Activated CD4-positive, alpha-beta memory T cell treated with anti-CD3 and anti-CD28 coated beads, Interleukin-2, amount 10 ng/mL, durations not matched to agents 7 days and 5 days (primary cell): ENCODE measurements around the gene ST3GAL3. TPM values are rescaled to one million over a fixed set of nuclear protein-coding genes. Genes with fewer than 3 reads are reported as not detected.
A peak's percentile ranks its signal among the peaks of the same experiment; 100 is the strongest.
"Not testable (repeated sequence)": the region's sequence is repeated elsewhere in the genome, so short reads cannot be mapped to it uniquely, and the experiment has no call there.

ENCODE experiments used
- CTCF ChIA-PET: fragments of 350-600 bp; sonication (Branson Sonifier 250); formaldehyde crosslinking; loops from one replicate; lab custom pipeline; 2021; ENCODE audit warnings: antibody characterized with exemption, inconsistent platforms; lab: Charles Lee
- POLR2A ChIA-PET: fragments of 350-600 bp; sonication (Branson Sonifier 250); formaldehyde crosslinking; loops from one replicate; lab custom pipeline; 2021; ENCODE audit warnings: antibody characterized with exemption; lab: Charles Lee
- DNase-seq: peaks from one replicate; pipeline ENCODE4 v3.0.0-alpha.2; 2020
- H3K27ac Mint-ChIP-seq: one replicate; pipeline ENCODE4 v1.8.0; 2021; ENCODE audit warnings: mild to moderate bottlenecking, mixed read lengths
- H3K27me3 Mint-ChIP-seq: one replicate; pipeline ENCODE4 v1.8.0; 2021; ENCODE audit warnings: mixed read lengths
- H3K36me3 Mint-ChIP-seq: one replicate; pipeline ENCODE4 v1.8.0; 2021; ENCODE audit warnings: low read depth, mixed read lengths
- H3K4me1 Mint-ChIP-seq: one replicate; pipeline ENCODE4 v1.8.0; 2021; ENCODE audit warnings: mixed read lengths
- H3K4me3 Mint-ChIP-seq: one replicate; pipeline ENCODE4 v1.8.0; 2021; ENCODE audit warnings: mild to moderate bottlenecking, mixed read lengths
- H3K9me3 Mint-ChIP-seq: one replicate; pipeline ENCODE4 v1.8.0; 2021; ENCODE audit warnings: mixed read lengths
- total RNA-seq, 2 experiments: library from RNA; stranded (reverse); gene quantifications; one replicate each; pipeline ENCODE4 v1.2.3, GENCODE V29; 2021

Gene ST3GAL3
- total RNA-seq, 2 experiments from 2014 or later = 14.2 to 16.9 TPM

- peaks cover 28% of the 10 kb centered on the region for H3K36me3 Mint-ChIP-seq
- ChIA-PET POLR2A (no interaction called here), CTCF (no interaction called here)
- DNase-seq = no peak
- H3K27me3 Mint-ChIP-seq = no peaks in the 10 kb centered on the region
- peaks cover 4% of the 10 kb centered on the region for H3K4me1 Mint-ChIP-seq
- H3K4me3 Mint-ChIP-seq = no peak overlapping the region
- no peak overlapping the region for H3K27ac Mint-ChIP-seq
- H3K9me3 Mint-ChIP-seq = peaks cover 8% of the 10 kb centered on the region
Observed at GRCh38 chr1:43822040-43822690, 114.8 kb downstream of the ST3GAL3 start.

DNA sequence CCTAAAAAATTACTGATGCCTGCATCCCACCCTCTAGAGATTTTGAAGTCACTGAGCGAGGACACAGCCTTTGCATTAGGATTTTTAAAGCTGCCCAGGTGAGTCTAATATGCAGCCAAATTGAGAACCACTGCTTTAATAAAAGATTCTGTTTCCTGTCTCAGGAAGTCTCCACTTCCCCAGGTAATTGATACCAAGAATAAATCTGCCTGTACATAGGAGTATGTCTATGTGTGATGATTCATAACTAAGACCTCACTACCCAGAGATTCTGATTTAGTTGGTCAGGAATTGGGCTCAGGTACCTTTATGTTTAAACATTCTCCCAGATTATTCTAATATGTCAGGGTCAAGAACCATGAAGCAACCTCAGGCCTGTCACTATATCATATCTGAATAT lies 117.5 kb downstream of the ST3GAL3 start:
- Mint-ChIP-seq H3K9me3 (peaks cover under 1% of the 10 kb centered on the region), H3K4me1 (peaks cover 4% of the 10 kb centered on the region), H3K36me3 (peaks cover 13% of the 10 kb centered on the region), H3K27me3 (no peaks in the 10 kb centered on the region), H3K4me3 (no peak overlapping the region), H3K27ac (no peak overlapping the region)
- POLR2A ChIA-PET = no interaction called here
- no peak for DNase-seq
- CTCF ChIA-PET = interaction anchor here (0.6 kb wide), 1 partner anchor 63 kb away, joined by 3 read pairs; no protein-coding TSS in a partner anchor

GRCh38 chr1:43828574-43828973 lies 121.2 kb downstream of the ST3GAL3 start:
- Mint-ChIP-seq H3K4me3 (no peak overlapping the region), H3K4me1 (peaks cover 30% of the 10 kb centered on the region), H3K9me3 (no peaks in the 10 kb centered on the region), H3K36me3 (peaks cover 2% of the 10 kb centered on the region), H3K27ac (no peak overlapping the region), H3K27me3 (no peaks in the 10 kb centered on the region)
- ChIA-PET CTCF (no interaction called here), POLR2A (no interaction called here)
- no peak for DNase-seq

DNA sequence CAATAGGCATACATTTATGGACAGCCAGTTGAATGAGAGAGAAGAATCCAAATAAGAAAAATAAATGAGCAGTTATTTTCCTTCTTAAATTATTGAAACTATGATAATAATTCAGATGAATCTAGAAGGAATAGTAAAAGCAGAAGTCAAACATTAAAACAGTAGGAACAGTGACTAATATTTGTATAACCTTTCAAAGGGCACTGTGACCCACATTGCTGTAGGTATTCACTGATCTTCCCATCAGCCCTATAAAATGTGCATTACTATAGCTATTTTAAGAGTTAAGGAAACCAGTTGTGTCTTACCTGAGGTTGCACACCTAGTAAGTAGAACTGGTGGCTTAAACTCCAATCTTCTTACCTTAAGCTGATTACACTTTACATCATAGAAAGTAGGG lies 123.5 kb downstream of the ST3GAL3 start:
- Mint-ChIP-seq H3K4me1 (peaks cover 34% of the 10 kb centered on the region), H3K9me3 (no peaks in the 10 kb centered on the region), H3K27ac (no peak overlapping the region), H3K36me3 (peaks cover 2% of the 10 kb centered on the region), H3K27me3 (no peaks in the 10 kb centered on the region), H3K4me3 (no peak overlapping the region)
- ChIA-PET CTCF (interaction anchor here (0.6 to 2.3 kb wide), 2 partner anchors 67 to 217 kb away, joined by 3 to 13 read pairs; no protein-coding TSS in a partner anchor), POLR2A (no interaction called here)
- no peak for DNase-seq

- ChIA-PET POLR2A (interaction anchor here (1.1 to 1.5 kb wide), 2 partner anchors 15 to 22 kb away, joined by 3 read pairs; no protein-coding TSS in a partner anchor), CTCF (interaction anchor here (1.0 to 2.3 kb wide), 4 partner anchors 14 to 68 kb away, joined by 3 to 13 read pairs (median 4); no protein-coding TSS in a partner anchor)
- Mint-ChIP-seq H3K36me3 (peaks cover 1% of the 10 kb centered on the region), H3K9me3 (no peaks in the 10 kb centered on the region), H3K4me3 (no peak overlapping the region), H3K27me3 (no peaks in the 10 kb centered on the region), H3K4me1 (peaks cover 37% of the 10 kb centered on the region), H3K27ac (peak overlapping the region; percentile 3)
- no peak for DNase-seq
Observed at GRCh38 chr1:43831851-43832250, 124.5 kb downstream of the ST3GAL3 start.

- Mint-ChIP-seq H3K27ac (peak overlapping the region; percentile 3), H3K4me3 (no peak overlapping the region), H3K36me3 (no peaks in the 10 kb centered on the region), H3K4me1 (peaks cover 37% of the 10 kb centered on the region), H3K9me3 (no peaks in the 10 kb centered on the region), H3K27me3 (no peaks in the 10 kb centered on the region)
- peak; percentile 20 for DNase-seq
- CTCF ChIA-PET = interaction anchor here (1.0 to 2.3 kb wide), 4 partner anchors 14 to 68 kb away, joined by 3 to 13 read pairs (median 4); no protein-coding TSS in a partner anchor
- POLR2A ChIA-PET = interaction anchor here (1.1 to 1.5 kb wide), 2 partner anchors 15 to 21 kb away, joined by 3 read pairs; no protein-coding TSS in a partner anchor
Observed at GRCh38 chr1:43832255-43832654, 124.9 kb downstream of the ST3GAL3 start.

GRCh38 chr1:43832998-43833397 lies 125.7 kb downstream of the ST3GAL3 start:
- CTCF ChIA-PET = interaction anchor here (1.0 to 1.7 kb wide), 2 partner anchors 43 to 48 kb away, joined by 3 to 4 read pairs; no protein-coding TSS in a partner anchor
- H3K9me3 Mint-ChIP-seq = no peaks in the 10 kb centered on the region
- no peaks in the 10 kb centered on the region for H3K27me3 Mint-ChIP-seq
- no peaks in the 10 kb centered on the region for H3K36me3 Mint-ChIP-seq
- H3K4me3 Mint-ChIP-seq = no peak overlapping the region
- H3K4me1 Mint-ChIP-seq = peaks cover 37% of the 10 kb centered on the region
- H3K27ac Mint-ChIP-seq = no peak overlapping the region
- POLR2A ChIA-PET = no interaction called here
- no peak for DNase-seq

- H3K36me3 Mint-ChIP-seq, H3K27ac Mint-ChIP-seq, DNase-seq, POLR2A ChIA-PET, H3K9me3 Mint-ChIP-seq, H3K27me3 Mint-ChIP-seq, H3K4me3 Mint-ChIP-seq, CTCF ChIA-PET: not testable (repeated sequence)
- H3K4me1 Mint-ChIP-seq = peaks cover 37% of the 10 kb centered on the region
Observed at GRCh38 chr1:43833902-43834279, 126.6 kb downstream of the ST3GAL3 start.

DNA sequence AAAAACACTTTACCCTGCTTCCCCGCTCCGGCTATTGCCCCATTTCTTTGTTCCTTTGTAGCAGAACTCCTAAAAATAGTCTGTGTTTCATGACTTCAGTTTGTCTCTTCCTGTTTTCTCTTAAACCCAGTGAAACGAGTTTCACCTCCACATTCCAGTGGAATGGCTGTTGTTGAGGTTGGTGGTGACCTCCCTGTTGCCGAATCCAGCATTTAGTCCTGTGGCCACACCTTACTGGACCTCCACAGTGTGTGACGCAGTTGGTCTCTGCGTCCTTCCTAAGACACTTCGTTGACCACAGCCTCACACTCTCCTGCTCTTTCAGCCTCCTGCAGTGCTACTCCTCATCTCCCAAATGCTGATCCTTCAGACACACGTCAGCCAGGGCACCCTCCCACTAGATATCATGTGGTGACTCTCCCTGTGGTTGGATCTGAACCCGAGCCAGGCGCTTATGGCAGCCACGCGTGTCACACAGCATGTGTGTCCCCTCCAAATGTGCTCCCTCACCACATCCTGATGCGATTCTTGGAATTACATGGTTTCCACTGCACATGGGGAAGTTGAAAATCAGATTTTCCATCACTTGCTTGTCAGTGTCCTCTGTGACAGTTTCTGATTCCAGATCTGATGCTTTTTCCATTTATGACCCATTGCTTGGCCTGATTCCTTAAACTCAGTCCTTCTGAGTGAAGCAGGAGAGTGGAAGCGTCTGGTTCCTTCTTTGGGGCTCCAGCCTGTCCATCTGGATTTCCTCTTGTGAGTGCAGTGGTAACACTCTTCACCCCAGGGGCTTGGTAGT lies 127.1 kb downstream of the ST3GAL3 start:
- peaks cover 42% of the 10 kb centered on the region for H3K4me1 Mint-ChIP-seq
- POLR2A ChIA-PET = no interaction called here
- DNase-seq = no peak
- H3K27me3 Mint-ChIP-seq = no peaks in the 10 kb centered on the region
- CTCF ChIA-PET = no interaction called here
- H3K27ac Mint-ChIP-seq = no peak overlapping the region
- H3K36me3 Mint-ChIP-seq = peaks cover 6% of the 10 kb centered on the region
- H3K4me3 Mint-ChIP-seq = no peak overlapping the region
- H3K9me3 Mint-ChIP-seq = no peaks in the 10 kb centered on the region

DNA sequence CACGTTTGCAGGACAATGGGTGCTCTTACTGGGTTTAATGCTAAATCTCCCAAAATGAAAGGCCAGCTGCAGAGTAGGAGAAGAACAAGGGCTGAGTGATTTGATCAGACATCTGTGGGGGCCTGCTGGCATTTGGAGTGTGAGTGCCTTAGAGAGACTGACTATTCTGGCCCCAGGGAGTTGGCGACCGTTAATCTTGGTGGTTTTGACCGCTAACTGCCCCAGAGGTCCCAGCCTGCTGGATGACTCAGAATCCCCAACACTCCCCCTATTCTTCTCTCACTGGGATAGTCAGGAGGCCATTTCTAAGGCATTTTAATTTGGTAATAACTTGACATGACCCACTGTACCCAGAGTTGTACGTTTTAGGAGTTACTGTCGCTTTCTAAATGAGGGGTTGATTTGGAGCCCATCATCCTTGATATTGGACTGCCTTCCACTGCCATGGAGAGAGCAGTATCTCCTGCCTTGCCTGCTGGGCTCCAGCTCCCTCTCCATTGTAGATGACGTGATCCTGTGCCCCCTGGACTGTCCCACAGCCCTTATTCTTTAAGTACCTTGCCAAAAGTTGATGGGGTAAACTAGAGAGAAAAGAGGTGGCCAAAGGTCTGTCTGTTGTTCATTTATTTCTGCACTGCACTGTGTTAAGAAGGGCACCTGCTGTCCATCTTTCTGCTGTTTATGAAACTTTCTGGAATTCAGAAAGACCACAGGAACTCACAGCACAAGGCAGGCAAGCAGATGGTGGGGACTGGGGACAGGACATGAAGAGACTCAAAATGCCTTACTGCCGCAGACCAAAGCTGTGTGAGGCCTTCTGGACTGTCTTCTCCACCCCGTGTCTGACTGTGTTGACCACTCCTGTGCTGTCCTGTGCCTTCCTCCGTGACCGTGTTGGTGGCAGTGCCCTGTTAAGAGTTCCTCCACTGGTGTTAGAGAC lies 128.0 kb downstream of the ST3GAL3 start:
- no peak overlapping the region for H3K27ac Mint-ChIP-seq
- ChIA-PET CTCF (no interaction called here), POLR2A (no interaction called here)
- no peaks in the 10 kb centered on the region for H3K9me3 Mint-ChIP-seq
- H3K4me1 Mint-ChIP-seq = peaks cover 44% of the 10 kb centered on the region
- H3K27me3 Mint-ChIP-seq = no peaks in the 10 kb centered on the region
- H3K36me3 Mint-ChIP-seq = peaks cover 12% of the 10 kb centered on the region
- no peak overlapping the region for H3K4me3 Mint-ChIP-seq
- DNase-seq = no peak

GRCh38 chr1:43836267-43836951 lies 129.1 kb downstream of the ST3GAL3 start:
- POLR2A ChIA-PET = no interaction called here

GRCh38 chr1:43839056-43839455 lies 131.7 kb downstream of the ST3GAL3 start:
- no peak for DNase-seq
- Mint-ChIP-seq H3K9me3 (peaks cover 2% of the 10 kb centered on the region), H3K27ac (no peak overlapping the region), H3K36me3 (peaks cover 36% of the 10 kb centered on the region), H3K27me3 (no peaks in the 10 kb centered on the region), H3K4me3 (no peak overlapping the region), H3K4me1 (peaks cover 17% of the 10 kb centered on the region)
- POLR2A ChIA-PET = no interaction called here
- CTCF ChIA-PET = no interaction called here

More at GRCh38 chr1:43836267-43836951, 129.1 kb downstream of the ST3GAL3 start:
- CTCF ChIA-PET = no interaction called here
- DNase-seq = peak; percentile 33
- peaks cover 16% of the 10 kb centered on the region for H3K36me3 Mint-ChIP-seq
- no peaks in the 10 kb centered on the region for H3K9me3 Mint-ChIP-seq
- no peak overlapping the region for H3K4me3 Mint-ChIP-seq
- H3K4me1 Mint-ChIP-seq = peaks cover 37% of the 10 kb centered on the region
- H3K27ac Mint-ChIP-seq = no peak overlapping the region
- H3K27me3 Mint-ChIP-seq = no peaks in the 10 kb centered on the region
